ENCODE results near the gene IKBKG. TPM values are rescaled to one million over a fixed set of nuclear protein-coding genes. Genes with fewer than 3 reads are reported as not detected.
A peak's percentile ranks its signal among the peaks of the same experiment; 100 is the strongest.

Gene IKBKG
- total and polyA plus RNA-seq, 2 of the 8 experiments (the other 6 are each of a cell fraction or from before 2014, with no cell fraction given): 17.5 to 18.1 TPM

- Histone ChIP-seq H2BK120ac (replicated peaks; ENCODE audit: low read depth, low read length) (no peak within 1 kb of the TSS), H2BK12ac (ENCODE audit: low read depth, low read length) (0 out of 2 replicates have a peak within 1 kb of the TSS, but pooled peaks have one; percentile 84), H3K23me2 (ENCODE audit: low read depth, low read length) (peaks cover 9% of the 10 kb centered on the region), H2BK20ac (ENCODE audit: low read length) (no peak within 1 kb of the TSS), H4K5ac (ENCODE audit: insufficient read length, low read depth, low read length) (peak within 1 kb of the TSS; percentile 60), H3K4ac (replicated peaks; ENCODE audit: insufficient read length, low read depth, low read length) (no peak within 1 kb of the TSS), H3K27me3 (replicated peaks in 1 of 4; ENCODE audit: control insufficient read depth in 3 of 4, extremely low read depth in 1 of 4, insufficient read depth in 3 of 4, low read length in 3 of 4) (no peaks in the 10 kb centered on the region), H3K4me3 (ENCODE audit: extremely low read depth in 1 of 4, insufficient read depth in 2 of 4, low read depth in 3 of 4, low read length in 4 of 4) (peak within 1 kb of the TSS; percentile 41 to 81 (median 49)), H3K36me3 (ENCODE audit: control insufficient read depth in 2 of 4, insufficient read depth in 4 of 4, low read length in 3 of 4) (no peaks in the 10 kb centered on the region), H4K91ac (replicated peaks; ENCODE audit: insufficient read length, low read length) (peak within 1 kb of the TSS; percentile 93), H3K79me1 (ENCODE audit: low read depth, low read length) (no peaks in the 10 kb centered on the region), H3K4me2 (ENCODE audit: insufficient read depth in 1 of 2, low read depth in 2 of 2, low read length in 2 of 2) (peak within 1 kb of the TSS; percentile 93 to 99), H4K20me1 (replicated peaks in 1 of 2; ENCODE audit: control insufficient read depth in 1 of 2, insufficient read depth in 2 of 2, low read length in 2 of 2) (no peaks in the 10 kb centered on the region), H3K14ac (ENCODE audit: insufficient read length) (no peak within 1 kb of the TSS), H3K18ac (ENCODE audit: extremely low read depth, low read length) (peak within 1 kb of the TSS; percentile 71), H4K8ac (ENCODE audit: extremely low read depth, insufficient read depth, low read length) (peak within 1 kb of the TSS; percentile 21), H2AFZ (ENCODE audit: low read length) (no peak within 1 kb of the TSS; the same call in 1 of the 2 replicates), H2BK5ac (ENCODE audit: low read depth, low read length) (peak within 1 kb of the TSS; percentile 49; the same call in 1 of the 2 replicates), H3K23ac (ENCODE audit: insufficient read length) (no peak within 1 kb of the TSS), H3K9ac (replicated peaks in 1 of 4; ENCODE audit: extremely low read depth in 1 of 4, low read depth in 3 of 4, low read length in 3 of 4) (peak within 1 kb of the TSS in 3 of 4 experiments; percentile 51 to 71 (median 70); a peak in 5 of 7 replicates), H2AK5ac (ENCODE audit: low read depth, low read length) (no peak within 1 kb of the TSS), H3K79me2 (ENCODE audit: control insufficient read depth in 1 of 2, insufficient read depth in 2 of 2, low read length in 2 of 2) (no peaks in the 10 kb centered on the region), H2BK15ac (ENCODE audit: low read length) (no peak within 1 kb of the TSS), H3K56ac (replicated peaks; ENCODE audit: insufficient read length, low read depth, low read length) (no peak within 1 kb of the TSS), H3K27ac (ENCODE audit: low read depth, low read length) (peak within 1 kb of the TSS; percentile 87), H3K4me1 (replicated peaks in 1 of 4; ENCODE audit: control insufficient read depth in 3 of 4, insufficient read depth in 4 of 4, low read length in 3 of 4) (peaks cover 1 to 10% (median 7%) of the 10 kb centered on the region in 4 experiments; a peak in 6 of 7 replicates), H3K9me3 (ENCODE audit: insufficient read depth in 2 of 2, low read depth in 1 of 2, low read length in 1 of 2) (no peaks in the 10 kb centered on the region)
- CTCF ChIA-PET (ENCODE audit: partially characterized antibody): interaction anchor here (1.1 kb wide), 1 partner anchor 13 kb away, joined by 3 read pairs; no protein-coding TSS in a partner anchor
- FAIRE-seq (no peak), DNase-seq (ENCODE audit: low read depth in 1 of 2, low spot score in 2 of 2) (peak in 1 of 2 experiments; percentile 87)
- POLR2A ChIA-PET (ENCODE audit: partially characterized antibody): interaction anchor here (0.7 to 2.4 kb wide), 8 partner anchors 11 to 143 kb away, joined by 3 to 10 read pairs (median 4); partner anchors contain the start of genes RPL10 and UBL4A
- WGBS, 2 experiments (ENCODE audit: extremely low coverage in 1 of 2, insufficient coverage in 1 of 2, insufficient read length in 1 of 2, insufficient replicate concordance in 2 of 2, low coverage in 1 of 2, low lambda C conversion rate in 2 of 2, missing lambda C conversion rate in 1 of 2): 0% methylated on average over 1 of the region's 59 CpGs; no CpG with 5 or more reads in 1 of the 2 experiments
- TF ChIP-seq NRF1 (IDR thresholded peaks at IDR 0.05; ENCODE audit: low read depth, low read length) (no peak), BACH1 (IDR thresholded peaks at IDR 0.05; ENCODE audit: low read length) (peak; percentile 39; the same call in 1 of the 2 replicates), SP2 (IDR thresholded peaks at IDR 0.05; ENCODE audit: low read length) (no peak), PHF8 (conservative IDR thresholded peaks at IDR 0.05; ENCODE audit: low read depth, low read length) (peak; percentile 65), SIX5 (IDR thresholded peaks at IDR 0.05; ENCODE audit: low read depth, low read length) (no peak), SP4 (IDR thresholded peaks at IDR 0.05; ENCODE audit: low read length) (peak; percentile 44; the same call in 1 of the 2 replicates), TAF1 (IDR thresholded peaks at IDR 0.05; ENCODE audit: low read depth, low read length) (0 out of 2 replicates have a peak, but pooled peaks have one; percentile 24), JUND (IDR thresholded peaks at IDR 0.05; ENCODE audit: low read length) (no peak), POLR2A (IDR thresholded peaks at IDR 0.05; ENCODE audit: control extremely low read depth in 1 of 2, low read depth in 2 of 2, low read length in 2 of 2) (peak in 1 of 2 experiments; percentile 53; a peak in 1 of 3 replicates), YY1 (IDR thresholded peaks at IDR 0.05; ENCODE audit: low read depth, low read length) (peak; percentile 89), SRF (IDR thresholded peaks at IDR 0.05; ENCODE audit: low read depth, low read length) (no peak), KDM4A (IDR thresholded peaks at IDR 0.05; ENCODE audit: low read depth, low read length, severe bottlenecking) (peak; percentile 66), SAP30 (IDR thresholded peaks at IDR 0.05; ENCODE audit: insufficient read depth, insufficient replicate concordance, low read length) (no peak)
Observed at GRCh38 chrX:154515966-154516655, 31.3 kb upstream of the IKBKG start, which contains the start of gene FAM3A. Gene FAM3A (minus strand): TSS chrX:154516232. CDS start chrX:154515772, 460 bp downstream.

Measured in H1 (cell line).